ENCODE measurements around the gene MAP3K12.
"Not testable (repeated sequence)": the region's sequence is repeated elsewhere in the genome, so short reads cannot be mapped to it uniquely, and the experiment has no call there.

The MAP3K12 gene, protein sequence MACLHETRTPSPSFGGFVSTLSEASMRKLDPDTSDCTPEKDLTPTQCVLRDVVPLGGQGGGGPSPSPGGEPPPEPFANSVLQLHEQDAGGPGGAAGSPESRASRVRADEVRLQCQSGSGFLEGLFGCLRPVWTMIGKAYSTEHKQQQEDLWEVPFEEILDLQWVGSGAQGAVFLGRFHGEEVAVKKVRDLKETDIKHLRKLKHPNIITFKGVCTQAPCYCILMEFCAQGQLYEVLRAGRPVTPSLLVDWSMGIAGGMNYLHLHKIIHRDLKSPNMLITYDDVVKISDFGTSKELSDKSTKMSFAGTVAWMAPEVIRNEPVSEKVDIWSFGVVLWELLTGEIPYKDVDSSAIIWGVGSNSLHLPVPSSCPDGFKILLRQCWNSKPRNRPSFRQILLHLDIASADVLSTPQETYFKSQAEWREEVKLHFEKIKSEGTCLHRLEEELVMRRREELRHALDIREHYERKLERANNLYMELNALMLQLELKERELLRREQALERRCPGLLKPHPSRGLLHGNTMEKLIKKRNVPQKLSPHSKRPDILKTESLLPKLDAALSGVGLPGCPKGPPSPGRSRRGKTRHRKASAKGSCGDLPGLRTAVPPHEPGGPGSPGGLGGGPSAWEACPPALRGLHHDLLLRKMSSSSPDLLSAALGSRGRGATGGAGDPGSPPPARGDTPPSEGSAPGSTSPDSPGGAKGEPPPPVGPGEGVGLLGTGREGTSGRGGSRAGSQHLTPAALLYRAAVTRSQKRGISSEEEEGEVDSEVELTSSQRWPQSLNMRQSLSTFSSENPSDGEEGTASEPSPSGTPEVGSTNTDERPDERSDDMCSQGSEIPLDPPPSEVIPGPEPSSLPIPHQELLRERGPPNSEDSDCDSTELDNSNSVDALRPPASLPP

DNA sequence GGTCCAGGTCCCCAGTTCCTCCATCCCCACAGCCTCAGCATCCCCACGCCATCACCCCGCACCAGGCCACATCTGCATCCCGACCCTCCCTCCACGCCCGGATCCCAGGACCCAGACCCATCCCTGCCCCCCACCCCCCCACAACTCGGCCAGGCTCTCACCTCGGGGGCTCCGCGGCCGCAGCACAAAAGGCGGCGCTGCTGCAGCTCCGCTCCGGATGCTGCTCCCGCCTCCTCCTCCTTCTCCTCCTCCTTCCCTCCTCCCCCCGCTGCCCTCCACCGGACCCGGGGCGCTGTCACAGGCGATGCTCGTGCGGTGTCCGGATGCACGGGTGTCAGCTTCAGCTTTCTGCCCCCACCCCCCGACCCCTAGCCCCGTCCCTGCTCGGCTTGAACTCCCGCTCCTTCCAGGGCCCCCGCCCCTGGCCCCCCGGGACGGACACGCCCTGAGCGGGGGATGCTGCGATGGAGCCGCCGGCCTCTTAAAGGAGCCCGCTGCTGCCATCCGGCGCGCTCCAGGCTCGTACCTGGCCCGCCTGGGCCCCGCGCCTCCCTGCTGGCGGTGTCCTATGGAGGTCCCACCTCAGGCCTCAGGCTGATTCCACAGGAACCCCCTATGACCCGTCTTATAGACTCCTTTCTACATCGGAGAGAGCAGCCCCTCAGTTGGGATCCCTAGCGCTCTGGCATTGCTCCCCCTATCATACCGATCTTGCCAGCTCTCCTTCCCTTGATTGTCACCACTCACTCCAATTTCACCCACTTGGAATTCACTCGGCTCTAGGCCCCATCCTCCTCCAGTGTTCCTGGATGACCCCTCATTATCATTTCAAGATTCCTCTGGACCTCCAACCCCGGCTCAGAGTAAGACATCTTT is at the start of gene MAP3K12:
Gene MAP3K12 (minus strand): TSS at position 193 of the 876 bp plus-strand sequence. CDS start 12,067 bp downstream, outside the sequence.
- DNase-seq (ENCODE audit: low read depth) = peak; percentile 29

DNA sequence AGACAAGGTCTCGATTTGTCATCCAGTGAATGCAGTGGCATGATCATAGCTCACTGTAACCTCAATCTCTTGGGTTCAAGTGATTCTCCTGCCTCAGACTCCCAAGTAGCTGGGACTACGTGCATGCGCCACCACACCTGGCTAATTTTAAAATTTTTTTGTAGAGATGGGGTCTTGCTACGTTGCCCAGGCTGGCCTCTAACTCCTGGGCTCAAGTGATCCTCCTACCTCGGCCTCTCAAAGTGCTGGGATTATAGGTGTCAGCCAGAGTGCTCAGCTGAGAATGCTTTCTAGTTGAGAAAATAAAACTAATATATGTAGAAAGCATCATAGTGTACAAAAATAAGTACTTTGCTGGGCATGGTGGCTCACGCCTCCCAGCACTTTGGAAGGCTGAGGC is 49.1 kb upstream of the MAP3K12 start:
- DNase-seq (ENCODE audit: low read depth) = not testable (repeated sequence)

DNA sequence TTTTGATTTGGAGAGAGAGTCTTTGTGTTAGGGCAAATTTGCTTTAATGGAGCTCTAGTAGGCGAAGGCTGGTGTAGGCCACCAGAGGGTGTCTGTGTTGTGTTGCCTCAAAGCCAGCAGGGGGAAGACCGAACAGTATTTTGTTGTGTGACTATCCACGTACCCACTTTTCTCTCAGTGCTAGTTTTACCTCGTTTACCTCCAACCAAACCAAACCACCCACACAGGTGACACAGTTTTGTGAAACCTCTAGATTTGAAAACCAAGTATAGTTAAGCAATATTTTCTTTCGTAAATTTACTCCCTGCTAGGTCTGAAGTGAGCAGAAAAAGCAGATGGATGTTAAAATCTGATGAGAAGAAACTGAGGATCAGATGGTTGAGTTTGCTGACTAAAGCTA is 44.3 kb upstream of the MAP3K12 start:
- peak; percentile 31 for DNase-seq (ENCODE audit: low read depth)

DNA sequence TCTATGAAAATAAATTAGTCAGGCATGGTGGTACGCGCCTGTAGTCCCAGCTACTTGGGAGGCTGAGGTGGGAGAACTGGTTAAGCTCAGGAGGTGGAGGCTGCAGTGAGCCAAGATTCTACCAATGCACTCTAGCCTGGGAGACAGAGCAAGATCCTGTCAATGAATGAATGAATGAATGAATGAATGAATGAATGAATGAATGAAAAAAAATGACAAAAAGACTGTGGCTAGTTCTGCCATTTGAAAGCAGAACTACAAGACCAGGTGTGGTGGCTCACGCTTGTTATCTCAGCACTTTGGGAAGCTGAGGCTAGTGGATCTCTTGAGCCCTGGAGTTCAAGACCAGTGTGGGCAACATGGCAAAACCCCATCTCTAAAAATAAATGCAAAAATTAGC is 40.3 kb upstream of the MAP3K12 start:
- DNase-seq (ENCODE audit: low read depth) = no peak

DNA sequence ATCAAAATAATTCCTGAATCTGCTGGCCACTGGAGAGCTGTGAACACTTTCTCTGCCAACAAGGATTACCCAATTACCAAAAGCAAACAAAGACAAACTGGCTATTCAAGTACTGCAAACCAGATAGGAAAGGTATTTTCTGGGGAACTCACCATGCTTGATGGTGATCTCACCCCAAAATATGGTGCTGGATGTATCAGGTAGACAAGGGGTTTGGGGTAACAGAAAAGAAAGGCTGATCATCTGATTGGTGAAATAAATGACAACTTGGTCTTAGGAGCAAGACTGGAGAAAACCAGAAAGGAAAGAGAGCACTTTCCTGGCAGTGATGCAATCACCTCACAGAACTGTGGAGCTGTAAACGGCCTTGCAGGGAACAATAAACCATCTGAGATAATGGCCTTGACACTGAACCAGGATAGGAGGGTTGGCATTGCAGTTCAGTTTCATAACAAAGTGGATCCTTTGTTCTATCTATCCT is 39.0 kb upstream of the MAP3K12 start:
- DNase-seq (ENCODE audit: low read depth) = no peak

DNA sequence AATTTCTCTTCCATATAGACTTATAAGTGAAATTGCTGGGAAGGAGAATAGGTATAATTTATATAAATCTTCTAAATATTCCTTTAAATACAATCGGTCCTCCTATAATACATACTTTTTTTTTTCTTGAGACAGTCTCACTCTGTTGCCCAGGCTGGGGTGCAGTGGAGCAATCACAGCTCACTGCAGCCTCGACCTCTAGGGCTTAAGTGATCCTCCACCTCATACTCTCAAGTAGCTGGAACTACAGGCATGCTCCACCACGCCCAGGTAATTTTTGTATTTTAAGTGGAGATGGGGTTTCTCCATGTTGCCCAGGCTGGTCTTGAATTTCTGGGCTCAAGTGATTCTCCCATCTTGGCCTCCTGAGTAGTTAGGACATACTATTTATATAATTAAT is 37.7 kb upstream of the MAP3K12 start:
- no peak for DNase-seq (ENCODE audit: low read depth)

DNA sequence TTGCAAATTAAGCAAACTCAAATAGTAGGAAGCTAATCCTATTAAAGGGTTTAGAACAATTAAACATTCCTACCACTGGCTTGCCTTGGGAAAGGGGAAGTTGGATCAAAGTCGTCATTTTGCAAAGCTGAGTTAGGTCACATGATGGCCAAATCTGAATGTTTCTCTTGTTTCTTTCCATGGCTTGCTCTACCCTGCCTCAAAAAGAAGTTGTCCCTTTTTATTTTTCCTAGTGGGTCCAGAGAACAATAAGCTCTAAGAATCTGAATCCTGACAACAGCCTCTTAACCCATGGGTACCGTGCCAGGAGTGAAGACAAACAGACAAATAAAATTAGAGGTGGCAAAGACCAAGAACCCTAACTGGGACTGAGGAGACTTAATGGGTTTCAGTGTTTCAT is 34.2 kb upstream of the MAP3K12 start:
- no peak for DNase-seq (ENCODE audit: low read depth)

DNA sequence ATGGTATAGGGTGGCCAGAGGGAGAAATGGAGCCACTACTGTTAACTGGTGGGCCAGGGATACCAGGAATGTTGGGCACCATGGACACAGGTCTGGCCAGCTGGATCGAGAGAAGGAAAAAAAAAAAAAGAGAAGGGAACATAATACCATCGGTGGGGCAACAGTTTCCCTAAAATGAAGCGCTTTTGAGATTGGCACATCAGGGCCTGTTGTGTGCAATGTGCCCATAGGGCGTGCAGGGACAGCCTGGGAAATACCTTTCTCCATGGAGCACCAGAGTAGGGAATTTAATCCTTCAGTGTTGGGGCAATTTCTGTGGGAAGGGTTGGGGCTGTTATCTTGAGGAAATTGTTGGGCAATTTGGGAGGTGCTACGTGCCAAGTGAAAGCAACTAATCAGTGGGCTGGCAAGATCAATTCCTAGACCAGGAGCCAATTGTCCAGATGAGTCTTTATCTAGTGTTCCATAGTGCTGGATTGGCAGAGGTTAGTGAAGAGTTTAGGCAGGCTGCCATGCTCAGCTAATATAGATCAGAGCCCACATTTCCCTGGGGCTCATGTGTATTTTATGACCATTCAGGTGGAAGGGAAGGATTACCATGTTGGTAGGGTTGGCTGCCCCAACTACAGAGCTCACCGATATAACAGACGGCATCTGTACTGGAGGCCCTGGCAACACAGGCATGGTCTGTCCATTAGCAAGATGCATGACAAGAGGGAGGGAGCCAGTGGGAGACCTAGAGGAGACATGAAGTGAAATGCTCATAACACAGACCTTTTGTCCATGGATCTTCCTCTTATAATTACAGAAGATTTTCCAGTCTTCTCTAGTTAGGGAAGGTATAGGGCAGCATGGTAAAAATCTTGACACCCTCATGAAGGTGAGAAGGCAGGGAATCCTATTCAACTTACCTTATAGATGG is 33.5 kb upstream of the MAP3K12 start:
- no peak for DNase-seq (ENCODE audit: low read depth)

DNA sequence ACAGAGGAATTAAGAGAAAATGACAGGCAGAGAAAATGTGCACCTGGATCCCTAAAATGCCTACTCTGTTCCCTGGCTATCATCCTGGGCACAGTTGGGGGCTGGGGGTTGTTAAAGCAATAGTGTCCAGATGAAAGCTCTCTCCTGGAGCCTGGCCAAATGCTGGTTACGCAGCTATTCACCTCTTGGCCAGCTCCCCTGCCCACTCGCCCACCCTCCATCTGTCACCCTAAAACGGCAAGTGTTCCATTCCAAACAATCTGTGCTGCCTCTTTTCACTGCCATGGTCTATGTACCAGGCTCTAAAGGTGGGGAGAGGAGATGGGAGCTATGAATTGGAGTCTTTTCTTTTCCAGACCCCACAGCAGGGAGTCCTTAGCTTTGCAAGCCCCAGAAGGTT is 32.8 kb upstream of the MAP3K12 start:
- DNase-seq (ENCODE audit: low read depth) = no peak

DNA sequence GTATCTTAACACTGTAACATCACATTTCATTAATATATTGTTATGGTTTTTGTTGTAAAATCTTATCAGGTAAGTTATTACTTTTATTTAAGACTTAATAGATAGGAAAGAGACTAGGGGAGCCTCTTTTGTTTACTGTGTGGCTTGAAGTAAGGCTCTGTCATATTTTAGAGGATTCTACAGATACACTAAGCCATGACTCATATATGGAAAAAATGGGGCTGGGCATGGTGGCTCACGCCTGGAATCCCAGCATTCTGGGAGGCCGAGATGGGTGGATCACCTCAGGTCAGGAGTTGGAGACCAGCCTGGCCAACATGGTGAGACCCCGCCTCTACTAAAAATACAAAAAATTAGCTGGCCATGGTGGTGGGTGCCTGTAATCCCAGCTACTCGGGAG is 31.7 kb upstream of the MAP3K12 start:
- DNase-seq (ENCODE audit: low read depth) = no peak

DNA sequence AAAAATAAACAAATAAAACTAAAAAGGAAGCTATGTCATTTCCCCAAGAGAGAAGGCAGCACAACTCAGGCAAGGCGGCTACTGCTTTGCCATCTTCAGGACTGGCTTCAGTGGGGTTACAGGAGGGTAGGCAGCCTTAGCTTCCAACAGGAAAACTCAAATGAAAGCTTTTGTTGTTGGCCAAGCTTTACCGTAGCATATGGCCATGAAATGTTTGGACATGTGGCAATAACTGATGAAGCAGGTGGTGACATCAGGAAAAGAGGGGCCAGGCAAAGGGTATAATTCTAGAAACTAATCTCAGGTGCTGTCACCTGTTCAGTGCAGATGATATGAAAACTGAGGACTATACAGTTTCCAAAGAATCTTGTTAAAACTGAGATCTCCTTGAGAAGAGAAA is 30.8 kb upstream of the MAP3K12 start:
- no peak for DNase-seq (ENCODE audit: low read depth)

DNA sequence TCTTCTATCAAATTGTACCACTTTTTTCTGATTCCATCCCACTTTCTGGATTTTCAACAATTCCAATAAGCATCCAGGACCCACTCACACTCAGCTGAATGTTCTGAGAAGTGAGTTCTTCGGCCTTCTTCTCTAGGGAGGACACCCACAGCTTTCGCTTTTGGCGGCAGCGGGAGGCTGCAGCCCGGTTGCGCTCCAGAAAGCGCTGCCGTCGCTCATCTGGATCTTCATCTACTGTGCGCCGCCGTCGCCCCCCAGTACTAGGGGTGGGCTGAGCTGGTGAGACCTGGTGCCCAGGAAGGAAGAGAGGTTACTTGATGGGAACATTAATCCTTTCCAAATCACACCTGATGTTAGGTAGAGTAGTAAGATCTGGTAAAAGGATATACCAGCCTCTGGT is 25.2 kb upstream of the MAP3K12 start:
- DNase-seq (ENCODE audit: low read depth) = no peak

DNA sequence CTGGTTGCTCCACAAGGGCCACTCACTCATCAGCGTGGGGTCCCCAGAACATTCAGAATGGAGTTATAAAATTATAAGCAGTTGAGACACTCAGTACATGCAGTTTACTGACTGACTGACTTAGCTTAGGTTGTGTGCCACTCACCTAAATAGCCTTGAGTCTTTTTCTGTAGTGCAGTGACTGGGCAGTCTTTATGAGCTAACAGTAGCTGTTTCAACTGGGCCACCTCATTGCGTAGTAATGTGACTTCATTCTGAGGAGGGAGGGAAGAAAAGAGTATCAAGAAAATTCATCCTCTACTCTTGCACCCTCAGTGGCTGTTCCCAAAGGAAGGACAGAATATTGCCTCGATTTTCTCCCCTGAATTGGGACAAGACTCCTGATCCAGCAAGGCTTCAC is 23.9 kb upstream of the MAP3K12 start:
- DNase-seq (ENCODE audit: low read depth) = no peak

DNA sequence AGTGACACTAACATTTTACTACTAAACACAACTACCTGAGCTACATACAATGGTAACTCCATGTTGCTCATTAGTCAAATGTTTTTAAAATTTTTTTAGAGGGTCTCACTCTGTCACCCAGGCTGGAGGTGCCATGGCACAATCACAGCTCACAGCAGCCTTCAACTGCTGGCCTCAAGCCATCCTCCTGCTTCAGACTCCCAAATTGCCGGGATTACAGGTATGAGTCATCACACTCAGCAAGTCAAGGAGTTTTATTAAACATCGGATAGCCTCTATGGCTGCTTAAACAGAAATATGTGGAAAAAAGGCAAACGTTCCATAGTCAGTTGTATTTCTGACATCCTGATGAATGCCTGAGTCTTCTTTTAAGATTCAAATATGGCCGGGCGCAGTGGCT is 19.1 kb upstream of the MAP3K12 start:
- DNase-seq (ENCODE audit: low read depth) = no peak

DNA sequence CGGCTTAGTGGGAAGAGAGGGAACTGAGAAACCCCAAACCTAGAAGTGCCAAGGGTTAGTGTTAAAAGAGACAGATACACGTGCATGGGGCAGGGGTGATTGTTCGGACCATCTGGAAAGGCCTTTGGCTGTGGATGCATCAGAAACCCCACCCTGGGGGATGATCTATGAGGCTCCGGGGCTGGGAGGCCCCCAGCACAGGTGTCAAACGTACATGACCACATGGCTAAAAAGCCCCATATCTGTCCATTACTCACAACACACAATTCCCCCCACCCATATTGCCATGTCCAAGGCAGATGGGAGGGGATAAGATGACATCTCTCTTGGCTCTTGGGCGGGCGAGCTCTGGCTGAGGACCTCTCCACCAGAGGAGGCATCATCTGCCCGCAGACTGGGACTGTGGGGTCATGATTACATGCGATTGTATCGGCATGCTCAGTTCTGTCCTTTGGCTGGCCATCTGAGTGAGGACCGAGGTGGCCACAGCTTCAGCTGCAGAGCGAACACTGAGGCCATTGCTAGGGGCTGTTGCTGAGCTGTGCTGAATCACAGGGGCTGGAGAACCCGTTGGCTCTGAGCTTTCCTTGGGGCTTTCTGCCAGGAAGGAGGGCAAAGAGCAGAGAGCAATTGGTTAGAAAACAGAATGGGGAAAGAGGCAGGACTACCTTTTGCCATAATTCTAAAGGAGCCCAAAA is 17.6 kb upstream of the MAP3K12 start:
- DNase-seq (ENCODE audit: low read depth) = no peak

DNA sequence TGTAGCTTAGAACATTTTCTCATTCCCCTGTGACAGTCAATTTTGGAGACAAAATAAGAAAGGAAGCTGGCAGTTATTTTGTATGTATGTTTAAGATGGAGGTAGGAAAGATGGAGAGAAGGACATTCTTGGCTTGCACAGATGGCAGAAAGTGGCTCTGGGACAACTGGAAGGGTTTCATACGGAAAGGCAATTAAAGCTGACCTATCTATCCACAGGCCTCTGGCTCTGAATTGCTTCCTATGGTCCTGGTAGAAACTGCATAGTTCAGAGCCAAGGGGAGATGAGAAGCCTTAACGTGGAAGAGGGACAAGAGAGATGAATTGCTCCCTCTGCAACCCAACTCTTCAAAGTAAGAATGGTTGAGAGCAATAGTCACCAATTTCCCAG is 16.0 kb upstream of the MAP3K12 start:
- DNase-seq (ENCODE audit: low read depth) = no peak

DNA sequence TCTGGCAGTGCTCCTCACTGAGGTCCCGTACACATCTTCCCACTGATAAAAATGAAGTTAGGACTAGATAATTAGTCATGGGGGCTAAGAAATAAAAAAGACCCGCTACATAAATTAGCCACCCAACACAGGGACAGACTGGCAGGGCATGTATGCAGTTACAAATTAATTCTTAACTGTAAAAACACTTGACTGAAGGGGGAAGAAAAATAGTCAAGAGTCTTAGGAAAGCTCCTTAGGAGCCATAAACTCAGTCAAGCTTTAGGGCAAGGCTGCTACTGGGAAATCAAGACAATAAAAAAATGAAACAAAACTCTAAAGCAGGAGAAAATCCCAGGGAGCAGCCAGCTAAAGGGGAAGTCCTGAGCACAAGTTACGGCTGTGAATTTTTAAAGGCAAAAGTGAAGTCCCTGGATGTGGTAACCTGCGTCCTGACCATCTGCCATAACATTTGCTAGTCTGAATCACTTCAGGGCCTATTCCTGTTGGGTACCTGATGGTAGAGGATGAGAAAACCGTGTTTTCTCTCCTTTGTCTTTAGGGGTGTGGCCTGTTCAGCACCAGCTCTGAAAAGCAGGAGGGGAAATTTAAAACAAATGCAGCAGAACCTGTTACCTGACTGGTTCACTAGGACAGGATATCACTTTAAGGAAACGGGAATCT is 15.5 kb upstream of the MAP3K12 start:
- no peak for DNase-seq (ENCODE audit: low read depth)

DNA sequence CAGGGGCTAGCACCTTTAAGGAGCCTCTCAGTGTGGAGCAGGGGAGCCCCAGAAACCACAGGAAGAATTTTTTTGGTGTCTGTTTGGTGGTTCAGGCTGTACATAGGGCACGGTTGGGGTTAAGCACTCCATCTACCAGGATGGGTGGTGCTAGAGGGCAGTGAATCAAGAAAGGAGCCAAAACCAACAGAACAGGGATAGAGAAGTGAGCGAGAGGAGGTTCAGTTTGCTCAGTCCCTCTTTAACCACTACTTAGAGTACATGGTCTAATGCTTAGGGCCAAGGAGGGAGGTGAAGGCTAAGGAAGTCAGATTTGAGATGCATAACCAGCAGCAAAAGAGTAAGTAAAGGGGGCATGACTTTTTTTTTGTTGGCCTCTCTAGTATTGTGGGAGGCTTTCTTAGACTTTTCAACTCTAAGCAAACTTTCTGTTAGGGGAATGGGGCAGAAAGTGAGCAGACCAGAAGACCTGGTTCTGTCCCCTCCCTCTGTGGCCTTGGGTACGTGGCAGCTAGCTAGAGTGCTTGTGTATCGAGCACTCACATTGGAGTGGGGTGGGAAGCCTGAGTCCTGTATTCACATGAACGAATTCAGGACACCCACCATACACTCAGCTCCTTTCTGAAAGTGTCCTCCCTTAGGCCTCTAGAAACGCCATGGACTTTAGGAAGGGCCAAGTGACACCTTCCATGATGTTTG is 14.6 kb upstream of the MAP3K12 start:
- no peak for DNase-seq (ENCODE audit: low read depth)

DNA sequence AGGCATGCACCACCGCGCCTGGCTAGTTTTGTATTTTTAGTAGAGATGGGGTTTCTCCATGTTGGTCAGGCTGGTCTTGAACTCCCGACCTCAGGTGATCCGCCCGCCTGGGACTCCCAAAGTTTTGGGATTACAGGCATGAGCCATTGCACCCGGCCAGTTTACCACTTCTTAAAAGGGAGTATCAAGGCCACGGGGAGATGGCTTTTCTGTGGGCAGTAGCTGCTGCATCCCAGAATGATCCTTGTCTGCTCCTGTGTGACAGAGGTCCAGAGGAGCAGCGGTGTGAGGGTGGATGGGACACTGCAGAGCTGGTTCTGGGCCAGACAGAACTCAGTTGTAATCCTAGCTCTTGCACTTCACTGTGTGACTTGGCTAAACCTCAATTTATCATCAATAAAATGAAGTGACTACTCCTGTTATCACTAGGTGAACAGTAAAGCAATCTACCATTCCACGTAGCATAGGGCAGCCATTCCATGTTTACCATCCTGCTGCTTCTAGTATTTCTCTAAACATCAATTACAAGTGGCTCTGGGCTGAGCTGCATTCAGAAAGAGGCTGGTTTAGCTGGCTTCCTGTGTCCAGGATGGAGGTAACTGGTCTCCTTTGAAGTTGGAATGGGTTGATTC is 11.0 kb upstream of the MAP3K12 start:
- no peak for DNase-seq (ENCODE audit: low read depth)
